ENCODE results near the gene FUZ.

- TF ChIP-seq POLR2A (IDR thresholded peaks at IDR 0.05; ENCODE audit: low read depth) (no peak), CTCF (IDR thresholded peaks at IDR 0.05) (no peak), EP300 (IDR thresholded peaks at IDR 0.05) (no peak), POLR2AphosphoS5 (IDR thresholded peaks at IDR 0.05) (no peak)
Measured at GRCh38 chr19:49767381-49767780, 45.7 kb downstream of the FUZ start.
